ENCODE measurements around the gene TMEM141.

Gene TMEM141

DNA sequence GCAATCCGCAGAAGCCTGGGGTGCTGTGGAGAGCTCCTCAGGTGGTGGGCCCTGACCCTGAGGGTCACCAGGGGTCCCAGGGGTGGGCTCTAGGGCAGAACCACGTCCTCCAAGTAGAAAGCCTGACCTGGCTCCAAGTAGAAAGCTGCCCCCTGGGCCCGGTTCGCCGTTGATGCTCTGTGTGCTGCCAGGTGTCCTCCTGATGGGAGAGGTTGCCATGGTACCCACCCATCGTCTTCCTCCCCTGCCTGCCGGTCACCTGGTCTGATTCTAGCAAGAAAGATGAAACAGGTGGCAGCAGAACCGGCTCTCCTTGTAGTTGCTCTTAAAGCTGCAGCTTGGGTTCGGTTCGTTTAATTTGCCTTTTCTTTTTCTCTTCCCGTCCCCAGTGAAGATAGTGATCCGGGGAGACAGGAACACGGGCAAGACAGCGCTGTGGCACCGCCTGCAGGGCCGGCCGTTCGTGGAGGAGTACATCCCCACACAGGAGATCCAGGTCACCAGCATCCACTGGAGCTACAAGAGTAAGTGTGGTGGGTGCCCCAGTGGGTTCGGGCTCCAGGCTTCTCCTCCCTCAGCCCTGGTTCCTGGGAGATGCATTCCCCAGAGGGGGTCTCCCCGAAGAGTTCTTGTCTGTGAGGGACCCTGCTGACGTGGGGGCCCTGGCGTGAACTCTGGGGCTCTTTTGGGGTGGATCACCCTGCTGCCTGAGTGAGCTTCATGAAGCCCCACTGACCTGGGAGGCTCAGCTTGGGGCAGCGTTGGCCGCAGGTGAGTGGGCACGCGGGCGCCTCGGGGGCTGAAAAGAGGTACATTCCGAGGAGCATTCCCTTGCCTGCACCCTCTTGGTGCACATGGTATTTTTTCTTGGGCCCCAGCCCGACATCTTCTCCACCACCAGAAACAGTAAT is 32.2 kb downstream of the TMEM141 start:
- TF ChIP-seq, protein P1, sequence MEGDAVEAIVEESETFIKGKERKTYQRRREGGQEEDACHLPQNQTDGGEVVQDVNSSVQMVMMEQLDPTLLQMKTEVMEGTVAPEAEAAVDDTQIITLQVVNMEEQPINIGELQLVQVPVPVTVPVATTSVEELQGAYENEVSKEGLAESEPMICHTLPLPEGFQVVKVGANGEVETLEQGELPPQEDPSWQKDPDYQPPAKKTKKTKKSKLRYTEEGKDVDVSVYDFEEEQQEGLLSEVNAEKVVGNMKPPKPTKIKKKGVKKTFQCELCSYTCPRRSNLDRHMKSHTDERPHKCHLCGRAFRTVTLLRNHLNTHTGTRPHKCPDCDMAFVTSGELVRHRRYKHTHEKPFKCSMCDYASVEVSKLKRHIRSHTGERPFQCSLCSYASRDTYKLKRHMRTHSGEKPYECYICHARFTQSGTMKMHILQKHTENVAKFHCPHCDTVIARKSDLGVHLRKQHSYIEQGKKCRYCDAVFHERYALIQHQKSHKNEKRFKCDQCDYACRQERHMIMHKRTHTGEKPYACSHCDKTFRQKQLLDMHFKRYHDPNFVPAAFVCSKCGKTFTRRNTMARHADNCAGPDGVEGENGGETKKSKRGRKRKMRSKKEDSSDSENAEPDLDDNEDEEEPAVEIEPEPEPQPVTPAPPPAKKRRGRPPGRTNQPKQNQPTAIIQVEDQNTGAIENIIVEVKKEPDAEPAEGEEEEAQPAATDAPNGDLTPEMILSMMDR (IDR thresholded peaks at IDR 0.05; ENCODE audit: low read length), result no peak
- TF ChIP-seq EZH2 (IDR thresholded peaks at IDR 0.05; ENCODE audit: borderline replicate concordance, low read length), result no peak
- H3F3A ChIP-seq (ENCODE audit: insufficient read depth, low read length), result no peaks in the 10 kb centered on the region
- H3K27me3 ChIP-seq (ENCODE audit: insufficient read depth, low read length), result no peaks in the 10 kb centered on the region
- H2AFZ ChIP-seq (ENCODE audit: low read length), result no peak overlapping the region
- H3K27ac ChIP-seq (ENCODE audit: low read depth, low read length, poor library complexity, severe bottlenecking), result no peak overlapping the region
- H3K9ac ChIP-seq (ENCODE audit: low read length), result no peak overlapping the region
- H3K4me3 ChIP-seq (ENCODE audit: low read depth, low read length, poor library complexity, severe bottlenecking), result no peak overlapping the region
- peaks cover 11% of the 10 kb centered on the region; the same call in 1 of the 2 replicates for H3K79me2 ChIP-seq (ENCODE audit: insufficient read depth, low read length)
- peaks cover 52% of the 10 kb centered on the region for H3K36me3 ChIP-seq (ENCODE audit: insufficient read depth, low read length)
- H3K4me2 ChIP-seq (ENCODE audit: low read length), result no peak overlapping the region
- no peaks in the 10 kb centered on the region for H4K20me1 ChIP-seq (ENCODE audit: insufficient read depth, low read length)
- no peaks in the 10 kb centered on the region for H3K4me1 ChIP-seq (ENCODE audit: insufficient read depth, low read length, severe bottlenecking)
- no peaks in the 10 kb centered on the region for H3K9me3 ChIP-seq (ENCODE audit: low read length)
- H3K9me2 ChIP-seq (ENCODE audit: low read depth, low read length), result no peaks in the 10 kb centered on the region

DNA sequence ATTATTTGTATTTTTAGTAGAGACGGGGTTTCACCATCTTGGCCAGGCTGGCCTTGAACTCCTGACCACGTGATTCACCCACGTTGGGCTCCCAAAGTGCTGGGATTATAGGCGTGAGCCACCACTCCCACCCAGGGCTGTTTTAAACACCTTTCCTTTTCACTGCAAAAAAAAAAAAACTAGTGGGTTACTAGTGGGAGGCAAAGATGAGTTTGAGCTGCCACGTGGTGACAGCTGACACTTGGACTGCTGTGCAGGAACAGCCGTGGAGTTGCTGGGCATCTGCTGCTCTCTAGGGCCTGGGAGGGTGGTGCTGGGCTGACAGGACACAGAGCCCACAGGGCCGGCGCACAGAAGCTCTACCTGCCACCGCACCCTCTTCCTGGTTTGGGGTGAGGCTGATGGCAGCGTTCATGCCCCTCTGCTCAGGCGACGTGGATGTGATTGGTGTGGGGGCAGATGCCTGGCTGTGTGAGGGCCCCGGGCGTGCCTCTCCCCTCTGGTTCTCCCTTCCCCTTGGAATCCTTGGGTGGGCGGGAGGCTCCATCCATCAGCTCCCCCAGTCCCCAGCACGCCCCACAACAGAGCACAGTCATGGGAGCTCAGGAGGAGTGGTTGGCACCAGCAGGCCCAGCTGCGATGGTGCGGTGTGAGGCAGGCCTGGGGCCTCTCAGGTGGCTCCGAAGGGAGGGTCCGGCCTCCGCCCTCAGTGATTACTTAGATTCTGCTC is 33.5 kb downstream of the TMEM141 start:
- Histone ChIP-seq H3K4me1 (ENCODE audit: insufficient read depth, low read length, severe bottlenecking) (no peaks in the 10 kb centered on the region), H3K9ac (ENCODE audit: low read length) (no peak overlapping the region), H4K20me1 (ENCODE audit: insufficient read depth, low read length) (no peaks in the 10 kb centered on the region), H3K9me3 (ENCODE audit: low read length) (no peaks in the 10 kb centered on the region), H3K4me2 (ENCODE audit: low read length) (no peak overlapping the region), H2AFZ (ENCODE audit: low read length) (no peak overlapping the region), H3K27ac (ENCODE audit: low read depth, low read length, poor library complexity, severe bottlenecking) (no peak overlapping the region), H3K36me3 (ENCODE audit: insufficient read depth, low read length) (peaks cover 65% of the 10 kb centered on the region), H3F3A (ENCODE audit: insufficient read depth, low read length) (no peaks in the 10 kb centered on the region), H3K27me3 (ENCODE audit: insufficient read depth, low read length) (no peaks in the 10 kb centered on the region), H3K9me2 (ENCODE audit: low read depth, low read length) (no peaks in the 10 kb centered on the region), H3K79me2 (ENCODE audit: insufficient read depth, low read length) (peaks cover 6% of the 10 kb centered on the region; the same call in 1 of the 2 replicates), H3K4me3 (ENCODE audit: low read depth, low read length, poor library complexity, severe bottlenecking) (no peak overlapping the region)
- no peak for TF ChIP-seq EZH2 (IDR thresholded peaks at IDR 0.05; ENCODE audit: borderline replicate concordance, low read length)
- TF ChIP-seq, protein P1 (IDR thresholded peaks at IDR 0.05; ENCODE audit: low read length), result no peak

DNA sequence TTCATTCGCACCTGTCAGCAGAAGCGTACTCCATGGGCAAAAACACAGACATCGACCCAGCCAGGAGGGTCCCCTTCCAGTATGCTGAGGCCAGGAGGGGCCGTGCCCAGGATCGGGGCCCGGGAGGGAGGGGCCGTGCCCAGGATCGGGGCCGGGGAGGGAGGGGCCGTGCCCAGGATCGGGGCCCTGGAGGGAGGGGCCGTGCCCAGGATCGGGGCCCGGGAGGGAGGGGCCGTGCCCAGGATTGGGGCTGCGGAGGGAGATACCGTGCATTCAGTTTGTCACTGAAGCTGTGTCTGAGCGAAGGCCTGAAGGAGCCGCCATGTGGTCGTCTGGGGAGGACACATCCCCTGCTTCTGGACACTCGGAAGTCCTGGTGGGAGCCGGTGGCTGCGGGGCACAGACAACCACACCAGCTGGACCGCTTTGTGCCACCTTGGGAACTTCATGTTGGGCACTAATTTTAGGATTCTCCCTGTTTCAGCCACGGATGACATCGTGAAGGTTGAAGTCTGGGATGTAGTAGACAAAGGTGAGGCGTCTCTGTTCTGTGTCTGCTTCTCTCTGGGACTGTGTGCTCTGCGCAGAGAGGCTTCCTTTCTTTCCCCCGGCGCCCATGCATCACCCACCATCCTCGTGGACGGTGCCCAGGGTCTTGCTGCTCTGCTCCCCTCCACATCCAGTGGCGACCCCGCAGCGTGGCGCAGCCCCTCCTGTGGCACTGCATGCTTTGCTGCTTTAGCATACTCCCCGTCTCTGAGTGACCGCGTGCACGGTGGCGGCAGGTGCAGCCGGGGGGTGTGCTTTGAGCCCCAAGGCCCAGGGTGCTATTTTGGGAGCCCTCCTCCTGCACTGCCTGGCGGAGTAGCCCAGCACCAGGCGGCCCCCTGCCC is 34.4 kb downstream of the TMEM141 start:
- Histone ChIP-seq H3K79me2 (ENCODE audit: insufficient read depth, low read length) (peaks cover 4% of the 10 kb centered on the region; the same call in 1 of the 2 replicates), H3K4me2 (ENCODE audit: low read length) (no peak overlapping the region), H3F3A (ENCODE audit: insufficient read depth, low read length) (no peaks in the 10 kb centered on the region), H3K4me3 (ENCODE audit: low read depth, low read length, poor library complexity, severe bottlenecking) (no peak overlapping the region), H3K27me3 (ENCODE audit: insufficient read depth, low read length) (no peaks in the 10 kb centered on the region), H3K9me2 (ENCODE audit: low read depth, low read length) (no peaks in the 10 kb centered on the region), H3K4me1 (ENCODE audit: insufficient read depth, low read length, severe bottlenecking) (no peaks in the 10 kb centered on the region), H2AFZ (ENCODE audit: low read length) (no peak overlapping the region), H4K20me1 (ENCODE audit: insufficient read depth, low read length) (no peaks in the 10 kb centered on the region), H3K36me3 (ENCODE audit: insufficient read depth, low read length) (peaks cover 73% of the 10 kb centered on the region), H3K27ac (ENCODE audit: low read depth, low read length, poor library complexity, severe bottlenecking) (no peak overlapping the region), H3K9me3 (ENCODE audit: low read length) (no peaks in the 10 kb centered on the region), H3K9ac (ENCODE audit: low read length) (no peak overlapping the region)
- TF ChIP-seq EZH2 (IDR thresholded peaks at IDR 0.05; ENCODE audit: borderline replicate concordance, low read length), result no peak
- TF ChIP-seq, protein P1 (IDR thresholded peaks at IDR 0.05; ENCODE audit: low read length), result no peak

Data from OCI-LY1 (cell line).